Left cardiac atrium (tissue), 4 donors: ENCODE data around the gene GBF1. TPM values are rescaled to one million over a fixed set of nuclear protein-coding genes. Genes with fewer than 3 reads are reported as not detected.
"Not testable (repeated sequence)": the region's sequence is repeated elsewhere in the genome, so short reads cannot be mapped to it uniquely, and the experiment has no call there.

ENCODE experiments used
- ATAC-seq, 2 donors: fragments of 200-7000 bp; cut with Tn5 transposase; one replicate each; pipeline ENCODE4 v1.9.1; 2020; ENCODE audit warnings: mild to moderate bottlenecking in 2 of 2, moderate library complexity in 2 of 2
- DNase-seq: peaks from one replicate; pipeline ENCODE4 v3.0.0-alpha.2; 2020
- intact Hi-C, 2 donors: fragments of 100-400 bp; cut with DNase I; formaldehyde crosslinking; loops; one replicate each; pipeline versions ENCODE4 v1.14.1 to v1.15.1; 2022 to 2023
- total RNA-seq, 2 donors: library from RNA; stranded (reverse); fragmentation: NEBNext Ultra II Directional; extraction: Animal tissue kit (Norgen Biotek cat#: 25700); gene quantifications; one replicate each; pipeline ENCODE4 v1.2.1, GENCODE V29; 2021
- donor health status: DM: no; HTN: yes; CAD: no.
- donor health status: DM: no; HTN: yes; CAD: no; lungs with severe emphysema.
- donor health status: DM: yes; HTN: yes; CAD: no.
- donor health status: Dilated cardiomyopathy.

GBF1 gene
- total RNA-seq, 2 donors from 2014 or later, result 27.6 to 32.4 TPM

- DNase-seq (peak; percentile 44), ATAC-seq (peak; percentile 95 to 97)
- intact Hi-C loops, result loop anchor here in 1 of 2 donors (10.0 kb wide), 1 partner anchor 47 kb away; the partner anchor contains the start of genes GBF1 and PITX3
These were observed 46.0 kb downstream of the GBF1 start for GRCh38 chr10:102291221-102291905.

GRCh38 chr10:102297101-102297500 lies 51.8 kb downstream of the GBF1 start:
- DNase-seq (no peak), ATAC-seq (no peak)
- intact Hi-C loops, result loop anchor here in 1 of 2 donors (10.0 kb wide), 1 partner anchor 52 kb away; the partner anchor contains the start of genes GBF1 and PITX3

- intact Hi-C loops, result loop anchor here in 1 of 2 donors (10.0 kb wide), 1 partner anchor 54 kb away; the partner anchor contains the start of genes GBF1 and PITX3
These were observed 53.6 kb downstream of the GBF1 start for GRCh38 chr10:102298899-102299298.

GRCh38 chr10:102299873-102300272 lies 54.5 kb downstream of the GBF1 start:
- peak in 1 of 2 donors; percentile 84 for ATAC-seq
- intact Hi-C loops, result loop anchor here in 1 of 2 donors (10.0 kb wide), 1 partner anchor 55 kb away; the partner anchor contains the start of genes GBF1 and PITX3
- DNase-seq, result no peak

More at GRCh38 chr10:102298899-102299298, 53.6 kb downstream of the GBF1 start:
- ATAC-seq, result no peak
- no peak for DNase-seq

- intact Hi-C loops, result no loop called here
- DNase-seq (no peak), ATAC-seq (peak; percentile 63 to 83)
These were observed 55.0 kb downstream of the GBF1 start for GRCh38 chr10:102300278-102300843.

- intact Hi-C loops, DNase-seq: not testable (repeated sequence)
- ATAC-seq, result peak in 1 of 2 donors; percentile 26
These were observed 55.6 kb downstream of the GBF1 start for GRCh38 chr10:102300912-102301311.

- DNase-seq, intact Hi-C loops, ATAC-seq: not testable (repeated sequence)
These were observed 56.0 kb downstream of the GBF1 start for GRCh38 chr10:102301332-102301731.

- ATAC-seq, result no peak
- intact Hi-C loops, result no loop called here
- DNase-seq, result no peak
These were observed 57.3 kb downstream of the GBF1 start for GRCh38 chr10:102302611-102303010.

- intact Hi-C loops, result no loop called here
- DNase-seq (no peak), ATAC-seq (no peak)
These were observed 60.7 kb downstream of the GBF1 start for GRCh38 chr10:102306006-102306405.

GRCh38 chr10:102306710-102307109 lies 61.4 kb downstream of the GBF1 start:
- ATAC-seq (no peak), DNase-seq (no peak)
- intact Hi-C loops, result no loop called here

- DNase-seq, ATAC-seq, intact Hi-C loops: not testable (repeated sequence)
These were observed 63.0 kb downstream of the GBF1 start for GRCh38 chr10:102308318-102308717.

- ATAC-seq, result no peak
- no peak for DNase-seq
- intact Hi-C loops, result no loop called here
These were observed 63.9 kb downstream of the GBF1 start for GRCh38 chr10:102309236-102309635.

GRCh38 chr10:102309916-102310315 lies 64.6 kb downstream of the GBF1 start:
- ATAC-seq (no peak), DNase-seq (no peak)
- intact Hi-C loops, result no loop called here

GRCh38 chr10:102310361-102311024 lies 65.2 kb downstream of the GBF1 start:
- intact Hi-C loops, result no loop called here
- no peak for DNase-seq
- ATAC-seq, result peak in 1 of 2 donors; percentile 57

GRCh38 chr10:102311025-102311420 lies 65.7 kb downstream of the GBF1 start:
- intact Hi-C loops, result no loop called here
- ATAC-seq, result no peak
- no peak for DNase-seq

GRCh38 chr10:102312683-102313082 lies 67.4 kb downstream of the GBF1 start:
- ATAC-seq (no peak), DNase-seq (no peak)
- intact Hi-C loops, result no loop called here

GRCh38 chr10:102313221-102313896 lies 68.0 kb downstream of the GBF1 start:
- no peak for DNase-seq
- intact Hi-C loops, result no loop called here
- ATAC-seq, result no peak

- ATAC-seq (no peak), DNase-seq (no peak)
- intact Hi-C loops, result no loop called here
These were observed 69.5 kb downstream of the GBF1 start for GRCh38 chr10:102314801-102315200.

GRCh38 chr10:102316421-102316820 lies 71.1 kb downstream of the GBF1 start:
- intact Hi-C loops, result no loop called here
- no peak for DNase-seq
- no peak for ATAC-seq
